PC-9 (cell line): ENCODE results near the gene MYCL.

ENCODE experiments used
- CTCF ChIP-seq: fragments of 200-600 bp; sonication (generic); conservative IDR thresholded peaks from 2 replicates; pipeline ENCODE4 v1.6.1; 2017; ENCODE audit warnings: mixed run types, antibody characterized with exemption, mild to moderate bottlenecking, moderate library complexity
- EZH2 ChIP-seq: fragments of 200-600 bp; sonication (generic); IDR thresholded peaks from 2 replicates; pipeline ENCODE4 v1.8.0; 2017; ENCODE audit warnings: antibody characterized with exemption, low read depth

GRCh38 chr1:39898648-39899603 is 2.8 kb downstream of the MYCL start:
- TF ChIP-seq CTCF (no peak), EZH2 (no peak)
